Hepatocyte (in vitro differentiated cells): ENCODE measurements around the gene ZNF746.

Experiments used
- EZH2 ChIP-seq: fragments of 200-600 bp; sonication (generic); IDR thresholded peaks from 2 replicates; pipeline ENCODE4 v1.6.1; 2016; ENCODE audit warnings: antibody characterized with exemption, mild to moderate bottlenecking, borderline replicate concordance
- EZH2phosphoT487 ChIP-seq: fragments of 200-600 bp; sonication (generic); IDR thresholded peaks from one replicate; pipeline ENCODE4 v1.6.1; 2018; ENCODE audit warnings: antibody characterized with exemption, mild to moderate bottlenecking, low read depth, moderate library complexity; ENCODE audit not compliant: unreplicated experiment, severe bottlenecking
- TF ChIP-seq, protein P1 (sequence below): fragments of 200-600 bp; sonication (generic); IDR thresholded peaks from 2 replicates; pipeline ENCODE4 v1.5.1; 2016; ENCODE audit warnings: antibody characterized with exemption, mild to moderate bottlenecking; ENCODE audit not compliant: poor library complexity

DNA sequence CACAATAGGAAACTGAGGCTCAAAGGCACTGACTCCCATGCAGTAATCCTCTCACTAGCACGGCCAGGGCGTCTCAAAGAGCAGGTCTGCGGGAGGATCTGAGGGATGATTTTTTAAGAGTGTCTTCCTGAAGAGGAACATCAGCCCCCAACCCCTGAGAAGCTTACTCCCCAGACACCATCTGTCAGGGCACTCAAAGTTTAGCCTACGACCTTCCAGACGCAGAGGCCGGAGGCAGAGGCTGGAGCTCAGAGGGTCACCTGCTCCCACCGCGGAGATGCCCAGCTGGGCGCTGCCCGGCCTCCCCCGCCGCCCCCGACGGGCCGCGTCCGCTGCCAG, 38.4 kb downstream of the ZNF746 start:
- TF ChIP-seq, protein P1, sequence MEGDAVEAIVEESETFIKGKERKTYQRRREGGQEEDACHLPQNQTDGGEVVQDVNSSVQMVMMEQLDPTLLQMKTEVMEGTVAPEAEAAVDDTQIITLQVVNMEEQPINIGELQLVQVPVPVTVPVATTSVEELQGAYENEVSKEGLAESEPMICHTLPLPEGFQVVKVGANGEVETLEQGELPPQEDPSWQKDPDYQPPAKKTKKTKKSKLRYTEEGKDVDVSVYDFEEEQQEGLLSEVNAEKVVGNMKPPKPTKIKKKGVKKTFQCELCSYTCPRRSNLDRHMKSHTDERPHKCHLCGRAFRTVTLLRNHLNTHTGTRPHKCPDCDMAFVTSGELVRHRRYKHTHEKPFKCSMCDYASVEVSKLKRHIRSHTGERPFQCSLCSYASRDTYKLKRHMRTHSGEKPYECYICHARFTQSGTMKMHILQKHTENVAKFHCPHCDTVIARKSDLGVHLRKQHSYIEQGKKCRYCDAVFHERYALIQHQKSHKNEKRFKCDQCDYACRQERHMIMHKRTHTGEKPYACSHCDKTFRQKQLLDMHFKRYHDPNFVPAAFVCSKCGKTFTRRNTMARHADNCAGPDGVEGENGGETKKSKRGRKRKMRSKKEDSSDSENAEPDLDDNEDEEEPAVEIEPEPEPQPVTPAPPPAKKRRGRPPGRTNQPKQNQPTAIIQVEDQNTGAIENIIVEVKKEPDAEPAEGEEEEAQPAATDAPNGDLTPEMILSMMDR = no peak
- TF ChIP-seq EZH2phosphoT487 (no peak), EZH2 (no peak)
